CD4-positive, alpha-beta T cell treated with Interleukin-17A for 4 hours (primary cell): ENCODE data around the gene EIF2S3B.
"Not testable (repeated sequence)": the region's sequence is repeated elsewhere in the genome, so short reads cannot be mapped to it uniquely, and the experiment has no call there.

Experiments
- DNase-seq: peaks from one replicate; pipeline ENCODE4 v3.0.0-alpha.2; 2020; ENCODE audit warnings: mixed read lengths

Gene EIF2S3B

DNA sequence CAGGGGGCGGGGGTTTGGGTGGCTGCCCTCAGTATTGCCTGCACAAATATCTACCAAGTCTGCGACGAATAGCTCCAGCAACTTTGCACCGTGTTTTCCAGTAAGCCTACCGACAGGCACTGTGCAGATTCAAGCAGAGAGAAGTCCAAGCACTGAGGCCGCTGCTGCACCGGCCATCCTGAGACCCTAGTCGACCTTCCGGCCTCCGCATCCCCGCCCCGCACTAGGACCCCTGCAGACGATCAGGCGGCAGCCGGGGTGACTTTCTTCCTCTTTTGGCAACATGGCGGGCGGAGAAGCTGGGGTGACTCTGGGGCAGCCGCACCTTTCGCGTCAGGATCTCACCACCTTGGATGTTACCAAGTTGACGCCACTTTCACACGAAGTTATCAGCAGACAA, at the start of gene EIF2S3B:
Gene EIF2S3B, plus strand, starts transcription at position 271 of the 400 bp plus-strand sequence. Its CDS starts 13 bp downstream, at position 284.
- DNase-seq, result no peak

DNA sequence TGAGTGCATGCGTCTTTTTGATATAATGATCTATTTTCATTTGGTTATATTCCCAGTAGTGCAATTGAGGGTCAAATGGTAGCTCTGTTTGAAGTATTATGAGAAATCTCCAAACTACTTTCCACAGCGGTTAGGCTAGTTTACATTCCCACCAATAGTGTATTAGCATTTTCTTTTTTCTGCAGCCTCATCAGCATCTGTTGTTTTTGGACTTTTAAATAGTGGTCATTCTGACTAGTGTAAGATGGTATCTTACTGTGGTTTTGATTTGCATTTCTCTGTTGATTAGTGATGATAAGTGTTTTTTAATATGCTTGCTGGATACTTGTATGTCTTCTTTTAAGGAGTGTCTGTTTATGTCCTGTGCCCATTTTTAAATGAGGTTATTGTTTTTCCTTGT, 48.8 kb upstream of the EIF2S3B start:
- no peak for DNase-seq

DNA sequence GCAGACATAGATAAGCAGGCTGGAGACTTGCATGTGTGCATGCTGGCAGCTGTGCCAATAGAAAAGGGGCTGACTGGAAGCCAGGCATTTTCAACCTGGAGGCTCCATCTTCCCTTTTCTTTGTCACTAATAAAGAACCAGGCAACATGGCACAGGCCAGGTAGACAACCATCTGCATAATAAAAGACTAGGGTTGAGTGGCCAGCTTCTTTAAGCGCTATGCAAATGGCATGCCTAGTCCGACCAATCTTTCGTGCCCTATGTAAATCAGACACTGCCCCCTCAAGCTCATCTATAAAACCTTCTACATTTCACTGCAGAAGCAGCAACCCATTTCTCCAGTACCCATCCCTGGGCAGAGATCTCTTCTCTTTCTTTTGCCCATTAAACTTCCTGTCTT, 47.9 kb upstream of the EIF2S3B start:
- DNase-seq, result no peak

DNA sequence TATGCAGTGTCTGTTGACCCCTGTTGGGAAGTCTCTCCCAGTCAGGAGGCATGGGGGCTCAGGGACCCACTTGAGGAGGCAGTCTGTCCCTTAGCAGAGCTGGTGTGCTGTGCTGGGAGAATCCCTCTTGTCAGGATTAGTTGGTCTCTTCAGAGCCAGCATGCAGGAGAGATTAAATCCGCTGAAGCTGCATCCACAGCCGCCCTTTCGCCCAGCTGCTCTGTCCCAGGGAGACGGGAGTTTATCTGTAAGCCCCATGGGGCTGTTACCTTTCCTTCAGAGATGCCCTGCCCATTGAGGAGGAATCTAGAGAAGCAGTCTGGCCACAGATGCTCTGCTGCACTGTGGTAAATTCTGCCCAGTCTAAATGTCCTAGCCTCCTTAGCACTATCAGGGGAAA, 39.4 kb upstream of the EIF2S3B start:
- no peak for DNase-seq

DNA sequence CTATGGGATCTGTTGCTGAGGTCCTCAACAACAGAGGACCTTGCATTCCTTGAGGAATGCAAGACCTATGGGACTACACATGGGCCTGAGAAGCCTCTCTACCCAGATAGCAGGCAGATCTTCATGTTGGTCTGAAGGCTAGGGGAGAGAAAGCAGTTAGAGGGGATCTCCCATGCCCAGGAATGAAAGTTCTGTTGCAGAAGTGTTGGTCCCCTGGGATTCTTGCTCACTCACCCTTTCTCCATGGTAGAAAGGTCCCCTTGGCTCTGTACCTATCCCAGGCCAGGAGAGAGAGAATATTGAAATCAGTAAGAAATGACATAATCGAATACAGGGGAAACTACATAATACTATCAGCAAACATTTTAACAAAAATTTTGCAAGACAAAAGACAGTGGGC, 36.0 kb upstream of the EIF2S3B start:
- DNase-seq, result no peak

DNA sequence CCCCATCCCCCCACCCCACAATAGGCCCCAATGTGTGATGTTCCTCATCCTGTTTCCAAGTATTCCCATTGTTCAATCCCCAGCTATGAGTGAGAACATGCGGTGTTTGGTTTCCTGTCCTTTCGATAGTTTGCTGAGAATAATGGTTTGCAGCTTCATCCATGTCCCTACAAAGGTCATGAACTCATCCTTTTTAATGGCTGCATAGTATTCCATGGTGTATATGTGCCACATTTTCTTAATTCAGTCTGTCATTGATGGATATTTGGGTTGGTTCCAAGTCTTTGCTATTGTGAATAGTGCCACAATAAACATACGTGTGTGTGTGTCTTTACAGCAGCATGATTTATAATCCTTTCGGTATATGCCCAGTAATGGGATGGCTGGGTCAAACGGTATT, 32.9 kb upstream of the EIF2S3B start:
- DNase-seq, result not testable (repeated sequence)

DNA sequence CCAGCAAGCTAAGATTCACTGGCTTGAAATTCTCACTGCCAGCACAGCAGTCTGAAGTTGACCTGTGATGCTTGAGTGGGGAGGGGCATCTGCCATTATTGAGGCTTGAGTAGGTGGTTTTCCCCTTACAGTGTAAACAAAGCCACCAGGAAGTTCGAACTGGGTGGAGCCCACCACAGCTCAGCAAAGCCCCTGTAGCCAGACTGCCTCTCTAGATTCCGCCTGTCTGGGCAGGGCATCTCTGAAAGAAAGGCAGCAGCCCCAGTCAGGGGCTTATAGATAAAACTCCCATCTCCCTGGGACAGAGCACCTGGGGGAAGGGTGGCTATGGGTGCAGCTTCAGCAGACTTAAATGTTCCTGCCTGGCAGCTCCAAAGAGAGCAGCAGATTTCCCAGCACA, 23.8 kb upstream of the EIF2S3B start:
- not testable (repeated sequence) for DNase-seq

DNA sequence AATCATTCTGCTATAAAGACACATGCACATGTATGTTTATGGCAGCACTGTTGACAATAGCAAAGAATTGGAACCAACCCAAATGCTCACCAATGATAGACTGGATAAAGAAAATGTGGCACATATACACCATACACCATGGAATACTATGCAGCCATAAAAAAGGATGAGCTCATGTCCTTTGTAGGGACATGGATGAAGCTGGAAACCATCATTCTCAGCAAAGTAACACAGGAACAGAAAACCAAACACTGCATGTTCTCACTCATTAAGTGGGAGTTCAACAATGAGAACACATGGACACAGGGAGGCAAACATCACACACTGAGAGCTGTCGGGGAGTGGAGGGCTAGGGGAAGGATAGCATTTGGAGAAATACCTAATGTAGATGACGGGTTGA, 18.4 kb upstream of the EIF2S3B start:
- DNase-seq, result not testable (repeated sequence)

DNA sequence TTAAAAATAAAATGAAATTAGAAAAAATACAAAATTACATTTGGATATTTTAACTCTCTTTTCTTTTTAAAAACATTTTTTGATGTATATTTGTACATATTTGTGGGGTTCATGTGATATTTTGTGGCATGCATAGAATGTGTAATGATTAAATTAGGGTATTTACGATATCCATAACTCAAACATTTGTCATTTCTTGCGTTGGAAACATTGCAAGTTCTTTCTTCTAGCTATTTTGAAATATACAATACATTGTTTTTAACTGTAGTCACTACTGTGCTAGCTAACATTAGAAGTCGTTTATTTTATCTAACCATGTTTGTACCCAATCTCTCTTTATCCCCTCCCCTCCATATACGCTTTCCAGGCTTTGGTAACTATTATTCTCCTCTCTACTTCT, 13.9 kb upstream of the EIF2S3B start:
- no peak for DNase-seq

DNA sequence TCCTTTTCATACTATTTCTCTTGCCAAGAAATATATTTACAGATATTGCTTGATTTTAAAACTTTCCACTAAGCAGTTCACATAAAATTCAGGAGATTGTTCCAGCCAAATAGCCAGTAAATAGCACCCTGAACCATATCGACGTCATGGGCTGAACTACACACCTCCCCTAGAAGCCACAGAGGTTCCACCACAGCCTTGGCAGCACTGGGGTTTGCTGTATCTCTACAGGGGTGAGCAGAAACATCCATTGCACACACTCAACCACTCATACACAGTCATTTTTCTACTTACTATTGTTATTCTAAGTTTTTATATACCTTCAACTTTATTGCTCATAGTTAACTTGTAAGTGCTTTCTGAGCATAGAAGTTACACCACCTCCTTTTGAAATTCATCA, 8.1 kb upstream of the EIF2S3B start:
- DNase-seq, result no peak

DNA sequence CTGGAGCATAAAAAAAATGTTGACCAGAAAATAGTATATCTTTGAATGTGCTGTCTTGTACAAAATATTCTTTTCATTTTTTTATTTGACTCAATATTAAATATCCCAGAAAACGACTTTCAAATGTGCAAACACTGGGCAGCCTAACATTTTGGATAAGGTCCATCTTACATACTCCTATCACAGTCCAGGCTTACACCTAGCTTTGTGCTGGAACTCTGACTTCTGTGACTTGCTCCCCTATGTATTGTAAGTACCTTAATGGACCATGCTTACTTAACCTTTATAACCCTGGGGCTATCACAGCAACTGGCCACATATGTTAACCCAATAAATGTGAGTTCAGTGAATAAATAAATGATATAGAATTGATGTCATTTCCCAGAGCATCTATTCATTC, 7.6 kb upstream of the EIF2S3B start:
- no peak for DNase-seq

DNA sequence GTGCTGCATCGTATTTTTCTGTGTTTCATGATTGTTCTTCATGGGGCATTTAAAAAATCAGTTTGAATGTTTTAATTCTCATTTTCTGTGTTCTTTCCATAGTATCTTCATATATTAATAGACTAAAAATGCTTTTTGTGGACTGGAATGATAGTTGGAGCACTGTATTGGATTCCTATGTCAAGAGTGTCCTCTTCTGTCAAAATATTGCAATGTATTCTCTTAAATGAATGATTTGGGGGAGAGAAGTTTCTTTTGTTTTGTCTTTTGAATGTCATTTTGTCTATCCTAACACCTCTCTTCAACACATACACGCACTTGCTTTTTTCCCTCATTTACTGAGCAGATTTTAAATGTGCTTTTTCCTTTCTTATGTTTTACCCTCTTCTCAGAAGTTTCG, 4.7 kb upstream of the EIF2S3B start:
- no peak for DNase-seq

DNA sequence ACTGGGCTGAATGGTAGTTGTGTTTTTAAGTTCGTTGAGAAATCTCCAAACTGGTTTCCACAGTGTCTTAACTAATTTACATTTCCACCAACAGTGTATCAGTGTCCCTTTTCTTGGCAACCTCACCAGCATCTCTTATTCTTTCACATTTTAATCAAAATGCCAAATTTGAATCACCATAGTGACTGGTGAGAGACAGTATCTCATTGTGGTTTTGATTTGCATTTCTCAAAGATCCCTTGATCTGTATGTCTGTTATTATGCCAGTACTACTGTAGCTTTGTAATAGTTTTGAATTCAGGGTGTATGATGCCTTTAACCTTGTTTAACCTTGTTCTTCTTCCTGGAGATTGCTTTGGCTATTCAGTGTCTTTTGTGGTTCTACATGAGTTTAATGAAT, 2.2 kb upstream of the EIF2S3B start:
- no peak for DNase-seq

DNA sequence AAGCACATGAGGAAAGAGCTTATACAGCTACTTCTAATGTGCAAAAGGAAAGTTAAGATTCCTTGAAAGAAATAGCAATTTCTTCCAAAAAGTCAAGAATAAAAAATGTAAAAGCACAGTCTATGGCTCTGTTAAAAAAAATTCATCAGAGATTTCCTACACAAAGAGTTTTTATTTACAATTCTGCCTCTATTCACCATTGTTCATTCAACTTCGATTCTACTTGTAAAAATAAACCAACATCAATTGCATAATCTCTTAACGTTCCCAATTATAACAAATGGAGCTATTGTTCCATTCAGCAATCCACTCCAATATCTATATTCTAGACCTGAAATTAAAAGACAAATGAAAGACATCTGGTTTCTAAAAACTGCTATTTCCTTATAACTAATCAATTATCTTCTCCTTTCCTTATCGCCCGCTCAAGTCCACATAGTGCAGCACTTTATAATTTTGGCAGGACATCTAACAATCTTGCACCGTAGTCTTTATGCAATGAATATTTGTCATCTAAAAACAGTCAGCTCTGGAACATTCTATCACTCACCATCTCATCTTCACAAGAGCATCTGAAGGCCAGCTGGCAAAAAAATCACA, 6.2 kb downstream of the EIF2S3B start:
- DNase-seq, result no peak

DNA sequence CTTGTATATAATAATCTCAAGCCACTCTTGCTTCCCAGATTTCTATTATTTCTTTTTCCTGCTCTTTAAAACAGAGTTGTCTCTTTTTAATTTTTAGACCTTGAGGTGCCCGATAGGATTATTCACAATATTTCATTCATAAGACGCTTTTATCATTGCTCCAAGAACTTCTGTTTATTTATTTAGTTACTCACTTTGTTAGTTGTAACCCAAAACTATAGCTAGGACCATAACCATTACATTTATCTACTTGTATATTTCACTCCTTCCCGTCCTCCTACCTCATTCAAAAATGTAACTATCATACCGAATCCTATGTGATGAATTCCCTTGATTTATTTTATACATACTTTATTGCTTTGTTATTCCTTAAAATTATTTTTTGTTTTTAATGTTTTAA, 7.1 kb downstream of the EIF2S3B start:
- no peak for DNase-seq

DNA sequence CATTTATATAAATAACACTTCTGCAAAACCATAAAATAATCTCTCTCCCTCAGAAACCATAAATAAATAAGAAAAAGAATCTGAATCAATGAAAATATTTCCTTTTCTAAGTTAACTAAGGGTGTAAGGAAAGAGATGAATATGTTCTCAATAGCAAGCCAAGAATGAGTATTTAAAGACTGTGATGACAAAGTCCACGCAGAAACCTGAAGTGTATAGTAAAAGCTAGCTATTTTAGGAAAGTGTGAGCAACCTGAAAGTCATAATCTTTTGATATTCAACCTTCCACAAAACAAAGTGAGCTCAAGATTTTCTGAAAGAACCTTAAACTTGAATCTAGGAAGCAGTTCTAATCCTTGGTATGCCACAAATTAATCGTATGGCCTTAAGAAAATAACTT, 15.9 kb downstream of the EIF2S3B start:
- no peak for DNase-seq

DNA sequence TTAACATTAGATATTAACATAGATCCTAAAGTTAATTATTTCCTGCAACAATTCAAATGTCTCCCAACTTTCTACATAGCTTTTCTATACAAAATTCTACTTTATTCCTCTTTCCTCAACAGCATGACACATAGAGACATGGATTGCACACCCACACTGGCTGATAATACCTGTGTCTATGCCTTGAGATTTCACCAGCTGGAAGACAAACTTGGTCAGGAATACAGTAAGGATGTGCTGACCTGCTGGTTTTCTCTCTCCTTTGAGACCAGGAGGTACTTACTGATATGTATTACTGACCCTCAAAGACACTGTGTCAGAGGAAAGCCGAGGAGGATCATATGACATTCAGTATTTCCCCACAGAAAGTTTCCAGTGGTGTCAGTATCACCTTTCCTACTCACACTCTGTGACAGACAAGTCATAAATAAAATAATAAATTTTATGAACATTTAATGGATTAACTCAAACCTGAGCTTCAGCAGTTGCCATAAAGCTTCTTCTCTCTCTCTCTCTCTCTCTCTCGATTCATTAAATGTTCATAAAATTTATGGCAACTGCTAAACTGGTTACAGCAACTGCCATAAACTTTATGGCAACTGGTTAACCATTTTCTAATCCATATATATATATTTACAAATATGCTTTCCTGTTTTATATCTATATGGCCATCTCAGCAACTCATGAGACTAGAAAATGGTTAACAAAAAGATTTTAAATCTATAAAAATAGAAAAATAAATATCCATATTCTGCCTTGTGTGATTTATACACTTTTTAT, 22.7 kb downstream of the EIF2S3B start:
- DNase-seq, result no peak

DNA sequence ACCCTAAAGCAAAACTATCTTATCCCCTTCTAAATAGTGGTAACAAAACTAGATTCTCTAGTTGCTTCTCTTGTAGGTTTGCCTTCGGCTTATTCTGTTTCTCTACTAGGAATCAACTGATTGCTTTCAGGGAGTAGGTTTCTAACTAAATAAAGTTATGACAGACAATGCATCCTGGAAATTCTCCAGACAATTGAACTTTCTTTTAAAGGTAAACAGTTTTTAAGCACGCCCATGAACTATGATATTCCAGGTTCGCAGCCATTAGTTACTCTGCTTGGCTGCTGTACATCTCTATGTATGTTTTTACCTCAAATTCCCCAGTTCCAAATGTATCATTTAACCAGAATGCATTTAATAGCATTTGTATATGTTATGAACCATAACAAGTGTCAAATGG, 23.9 kb downstream of the EIF2S3B start:
- no peak for DNase-seq

DNA sequence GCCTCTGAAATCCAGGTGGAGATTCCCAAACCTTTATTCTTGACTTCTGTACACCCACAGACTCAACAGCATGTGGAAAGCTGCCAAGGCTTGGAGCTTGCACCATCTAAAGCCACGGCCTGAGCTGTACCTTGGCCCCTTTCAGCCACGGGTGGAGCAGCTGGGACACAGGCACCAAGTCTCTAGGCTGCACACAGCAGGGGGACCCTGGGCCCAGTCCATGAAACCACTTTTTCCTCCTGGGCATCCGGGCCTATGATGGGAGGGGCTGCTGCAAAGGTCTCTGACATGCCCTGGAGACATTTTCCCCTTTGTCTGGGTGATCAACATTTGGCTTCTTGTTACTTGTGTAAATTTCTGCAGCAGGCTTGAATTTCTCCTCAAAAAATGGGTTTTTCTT, 32.0 kb downstream of the EIF2S3B start:
- DNase-seq, result no peak

DNA sequence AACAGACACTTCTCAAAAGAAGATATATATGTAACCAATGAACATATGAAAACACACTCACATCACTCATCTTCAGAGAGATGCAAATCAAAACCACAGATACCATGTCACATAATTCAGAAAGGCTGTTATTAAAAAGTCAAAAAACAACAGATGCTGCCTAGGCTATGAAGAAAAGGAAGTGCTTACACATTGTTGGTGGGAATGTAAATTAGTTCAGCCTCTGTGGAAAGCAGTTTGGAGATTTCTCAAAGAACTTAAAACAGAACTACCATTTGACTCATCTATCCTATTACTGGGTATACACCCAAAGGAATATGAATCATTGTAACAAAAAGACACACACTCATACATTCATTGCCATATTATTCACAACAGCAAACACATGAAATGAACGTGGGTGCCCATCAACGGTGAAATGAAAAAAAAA, 35.1 kb downstream of the EIF2S3B start:
- no peak for DNase-seq

DNA sequence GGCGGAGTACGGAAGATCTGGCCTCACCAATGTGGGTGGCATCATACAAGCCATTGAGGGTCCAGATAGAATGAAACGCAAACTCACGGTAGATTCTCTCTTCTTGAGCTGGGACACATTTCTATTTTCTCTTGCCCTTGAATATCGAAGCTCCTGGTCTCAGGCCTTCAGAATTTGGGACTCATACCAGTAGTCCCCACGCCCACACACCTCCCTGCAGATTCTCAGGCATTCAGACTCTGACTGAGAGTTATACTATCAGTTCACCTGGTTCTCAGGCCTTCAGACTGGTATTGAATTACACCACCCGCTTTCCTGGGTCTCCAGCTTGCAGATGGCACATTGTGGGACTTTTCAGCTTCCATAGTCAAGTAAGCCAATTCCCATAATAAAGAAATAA, 37.8 kb downstream of the EIF2S3B start:
- no peak for DNase-seq

DNA sequence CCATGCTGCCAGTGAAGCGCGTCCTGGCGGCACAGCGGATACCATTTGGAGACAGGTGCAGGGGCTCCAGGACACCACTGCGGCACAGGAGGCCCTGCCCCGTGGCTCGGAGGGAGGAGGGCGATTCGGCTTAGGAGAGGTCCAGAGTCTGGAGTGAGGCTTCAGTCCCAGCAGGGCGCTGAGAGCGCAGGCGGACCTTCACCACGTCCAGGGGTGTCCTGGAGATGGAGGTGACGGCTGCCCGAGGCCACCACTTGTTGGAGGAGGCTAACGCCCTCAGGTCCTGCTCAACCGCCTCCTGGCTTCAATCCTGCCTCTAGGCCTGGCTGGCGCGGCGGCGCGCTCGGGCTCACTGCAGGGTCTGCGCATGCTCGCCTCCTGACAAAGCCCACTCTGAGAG, 45.7 kb downstream of the EIF2S3B start:
- DNase-seq, result no peak

DNA sequence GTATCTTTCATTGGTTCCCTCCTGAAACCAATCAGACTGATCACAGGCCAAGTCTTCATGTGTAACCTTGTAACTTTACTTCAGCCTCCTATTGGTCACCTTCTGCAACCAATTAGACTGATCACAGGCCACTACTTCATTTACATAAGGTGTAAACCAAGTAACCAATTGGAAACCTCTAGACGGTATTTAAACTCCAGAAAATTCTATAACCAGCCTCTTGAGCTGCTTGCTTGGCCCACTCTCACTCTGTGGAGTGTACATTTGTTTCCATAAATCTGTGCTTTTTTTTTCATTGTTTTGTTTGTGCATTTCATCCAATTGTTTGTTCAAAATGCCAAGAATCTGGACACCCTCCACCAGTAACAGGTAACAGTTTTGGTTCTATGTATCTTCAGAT, 47.5 kb downstream of the EIF2S3B start:
- DNase-seq, result no peak

DNA sequence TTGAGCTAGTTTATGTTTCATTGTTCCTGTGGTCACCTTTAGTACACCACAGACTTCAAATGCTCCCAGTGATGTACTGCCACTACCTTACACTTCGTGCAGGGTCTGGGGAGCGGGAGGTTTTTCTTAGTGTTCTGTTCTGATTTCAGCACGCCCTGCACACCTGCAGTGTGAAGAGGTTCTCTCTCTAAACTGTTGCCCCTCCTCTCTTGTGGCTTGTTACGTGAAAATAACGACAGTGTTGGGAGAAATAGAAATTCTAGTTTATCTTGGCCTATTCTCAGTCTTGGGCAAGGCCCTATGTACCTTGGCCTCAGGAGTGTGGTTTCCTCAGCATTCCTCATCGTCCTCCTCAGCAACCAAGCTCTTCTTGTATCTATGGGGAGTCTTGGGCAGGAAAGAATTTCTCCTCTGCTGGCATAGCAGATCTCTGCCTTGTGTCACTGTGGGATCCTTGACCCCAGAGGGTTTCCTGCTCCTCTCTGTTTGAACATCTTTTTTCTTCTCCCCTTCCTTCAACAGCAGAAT, 48.6 kb downstream of the EIF2S3B start:
- no peak for DNase-seq
